AG09319 (cell line): ENCODE data around the gene ANKLE1.

Source experiments
- DNase-seq: peaks from one replicate; pipeline ENCODE4 v3.0.0-alpha.2; 2010; ENCODE audit warnings: low read depth; ENCODE audit errors: extremely low read depth
- TF ChIP-seq, protein P1 (sequence below): IDR thresholded peaks from 2 replicates; pipeline ENCODE4 v1.5.1; 2011; ENCODE audit warnings: low read depth, mild to moderate bottlenecking, inconsistent platforms, low read length, moderate library complexity

Gene ANKLE1

DNA sequence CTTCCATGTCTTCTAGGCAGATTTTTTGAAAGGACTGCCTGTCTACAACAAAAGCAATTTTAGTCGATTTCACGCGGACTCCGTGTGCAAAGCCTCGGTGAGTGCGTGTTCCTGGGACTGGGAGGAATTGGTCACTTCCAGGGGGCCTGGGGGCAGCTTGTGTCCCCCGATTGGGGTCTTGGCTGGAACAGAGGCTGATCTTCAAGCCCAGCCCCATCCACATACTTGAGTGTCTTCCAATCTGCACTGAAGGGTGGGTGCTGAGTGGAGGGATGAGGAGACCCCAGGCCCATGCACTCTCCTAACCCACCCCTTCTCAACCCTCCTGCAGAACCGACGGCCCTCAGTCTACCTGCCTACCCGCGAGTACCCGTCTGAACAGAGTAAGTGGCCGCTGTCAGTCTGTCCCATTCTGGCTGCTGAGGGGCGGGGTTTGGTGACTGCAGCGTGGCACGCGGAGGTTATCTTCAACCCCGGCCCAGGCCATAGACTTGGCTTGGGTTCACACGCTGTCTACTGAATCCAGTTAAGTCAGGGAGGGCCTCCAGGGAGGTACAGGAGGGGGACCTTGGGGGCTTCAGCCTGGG lies 32.4 kb downstream of the ANKLE1 start:
- TF ChIP-seq, protein P1, sequence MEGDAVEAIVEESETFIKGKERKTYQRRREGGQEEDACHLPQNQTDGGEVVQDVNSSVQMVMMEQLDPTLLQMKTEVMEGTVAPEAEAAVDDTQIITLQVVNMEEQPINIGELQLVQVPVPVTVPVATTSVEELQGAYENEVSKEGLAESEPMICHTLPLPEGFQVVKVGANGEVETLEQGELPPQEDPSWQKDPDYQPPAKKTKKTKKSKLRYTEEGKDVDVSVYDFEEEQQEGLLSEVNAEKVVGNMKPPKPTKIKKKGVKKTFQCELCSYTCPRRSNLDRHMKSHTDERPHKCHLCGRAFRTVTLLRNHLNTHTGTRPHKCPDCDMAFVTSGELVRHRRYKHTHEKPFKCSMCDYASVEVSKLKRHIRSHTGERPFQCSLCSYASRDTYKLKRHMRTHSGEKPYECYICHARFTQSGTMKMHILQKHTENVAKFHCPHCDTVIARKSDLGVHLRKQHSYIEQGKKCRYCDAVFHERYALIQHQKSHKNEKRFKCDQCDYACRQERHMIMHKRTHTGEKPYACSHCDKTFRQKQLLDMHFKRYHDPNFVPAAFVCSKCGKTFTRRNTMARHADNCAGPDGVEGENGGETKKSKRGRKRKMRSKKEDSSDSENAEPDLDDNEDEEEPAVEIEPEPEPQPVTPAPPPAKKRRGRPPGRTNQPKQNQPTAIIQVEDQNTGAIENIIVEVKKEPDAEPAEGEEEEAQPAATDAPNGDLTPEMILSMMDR: no peak
- DNase-seq: no peak

DNA sequence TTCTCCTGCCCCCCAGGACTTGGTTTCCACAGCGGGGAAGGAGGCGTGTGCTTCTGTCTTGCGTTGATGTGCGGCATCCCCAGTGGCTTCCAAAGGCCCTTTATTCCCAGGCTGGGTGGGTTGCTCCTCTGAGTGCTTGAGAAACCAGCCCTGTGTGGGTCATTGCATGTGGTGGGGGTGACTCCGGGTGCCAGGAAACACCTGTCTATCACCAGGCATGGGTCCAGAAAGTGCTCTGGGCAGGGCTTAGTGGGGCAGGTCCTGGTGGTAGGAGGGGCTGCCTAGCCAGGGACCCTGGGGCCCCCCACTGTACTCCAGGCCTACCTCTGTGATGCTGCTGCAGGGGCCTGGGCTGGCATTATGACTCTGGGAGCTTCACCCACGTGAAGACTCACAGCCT lies 37.3 kb downstream of the ANKLE1 start:
- TF ChIP-seq, protein P1: no peak

DNA sequence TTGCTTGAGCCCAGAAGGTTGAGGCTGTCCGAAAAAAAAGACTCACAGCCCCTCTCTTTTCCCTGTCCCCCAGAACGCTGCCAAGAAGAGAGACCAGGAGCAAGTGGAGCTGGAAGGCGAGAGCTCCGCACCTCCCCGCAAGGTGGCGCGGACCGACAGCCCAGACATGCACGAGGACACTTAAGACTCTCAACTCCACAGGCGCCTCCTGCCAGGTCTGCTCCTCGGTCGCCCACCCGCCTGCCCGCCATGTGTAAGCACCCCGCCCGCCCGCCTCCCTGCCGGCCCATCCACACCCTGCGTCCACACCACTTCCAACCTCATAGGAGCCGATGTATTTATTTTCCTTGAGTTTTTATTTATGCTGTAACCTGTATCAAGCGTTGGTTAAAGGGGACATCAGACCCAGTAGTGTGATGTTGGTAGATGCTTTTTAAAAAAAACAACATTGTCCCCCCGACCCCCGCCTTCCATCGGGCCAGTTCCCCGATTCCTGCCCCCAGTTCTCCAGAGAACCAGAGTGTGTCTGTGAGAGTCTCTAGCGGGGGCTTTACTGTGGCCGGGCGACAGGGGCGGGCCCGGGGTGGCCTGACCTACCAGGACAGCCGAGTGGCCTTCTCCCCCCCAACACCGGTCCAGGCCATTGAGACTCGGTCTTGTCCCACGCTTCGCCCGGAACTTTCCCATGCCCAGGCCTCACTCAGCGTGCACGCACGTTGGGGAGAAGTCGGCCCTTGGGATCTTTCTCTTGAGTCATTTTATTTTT lies 38.0 kb downstream of the ANKLE1 start:
- TF ChIP-seq, protein P1: no peak
- no peak for DNase-seq

More for the DNA sequence above, 37.3 kb downstream of the ANKLE1 start:
- DNase-seq: no peak

- TF ChIP-seq, protein P1: no peak
- DNase-seq: no peak
Observed at GRCh38 chr19:17320435-17320834, 38.7 kb downstream of the ANKLE1 start.

DNA sequence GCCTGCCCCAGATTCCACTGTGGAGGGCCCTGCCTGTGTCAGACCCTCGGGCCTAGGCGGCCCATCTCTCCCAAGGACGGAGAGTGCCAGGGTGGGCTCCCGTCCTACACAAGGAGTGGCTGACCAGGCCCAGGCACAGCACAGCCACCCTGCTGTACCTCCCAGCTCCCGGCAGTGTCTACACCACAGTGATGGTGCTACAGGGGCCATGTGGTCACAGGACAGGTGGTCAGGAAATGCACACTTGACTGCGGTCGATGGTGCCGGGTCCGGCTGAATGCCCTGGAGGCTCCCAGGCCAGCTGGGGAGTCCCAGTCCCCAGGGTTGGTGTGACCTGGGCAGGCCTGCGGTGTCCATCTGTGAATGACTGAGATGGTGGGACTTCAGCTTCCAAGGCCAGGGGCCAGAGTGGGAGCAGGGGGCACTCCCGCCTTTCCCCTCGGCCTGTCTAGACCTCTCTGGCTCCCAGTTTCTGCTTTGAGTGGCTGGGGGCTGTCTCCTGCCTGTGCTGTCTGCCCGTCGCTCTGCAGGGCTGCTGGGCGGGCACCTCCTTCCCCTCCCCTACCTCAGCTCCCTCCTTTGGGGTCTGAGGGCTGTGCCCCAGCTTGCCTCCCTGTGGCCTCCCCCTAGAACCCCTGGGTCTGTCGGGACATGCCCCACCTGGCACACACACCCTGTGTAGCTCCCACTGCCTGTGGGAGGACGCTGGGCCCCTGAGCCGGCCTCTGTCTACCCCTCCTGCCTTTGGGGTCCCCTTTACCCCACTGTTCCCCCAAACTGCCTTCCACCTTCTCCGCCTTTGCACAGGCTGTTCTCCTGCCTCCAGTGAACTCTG lies 40.2 kb downstream of the ANKLE1 start:
- DNase-seq: no peak
- TF ChIP-seq, protein P1: no peak

GRCh38 chr19:17322854-17323253 lies 41.2 kb downstream of the ANKLE1 start:
- TF ChIP-seq, protein P1: no peak
- DNase-seq: no peak
